BLaER1 treated with 17β-estradiol and CSF1 and Interleukin-3, amounts not matched to agents 10 nM and 100 nM (cell line): ENCODE measurements around the gene CNTRL.
"Not testable (repeated sequence)": the region's sequence is repeated elsewhere in the genome, so short reads cannot be mapped to it uniquely, and the experiment has no call there.

Experiments used
- H3K27ac ChIP-seq, 11 experiments: shearing (Covaris generic); formaldehyde crosslinking; 2 replicates each; pipeline ENCODE4 v1.8.1; 2022
- H3K27me3 ChIP-seq, 11 experiments: shearing (Covaris generic); formaldehyde crosslinking; 2 replicates each; pipeline ENCODE4 v1.8.1; 2022
- H3K36me3 ChIP-seq, 11 experiments: shearing (Covaris generic); formaldehyde crosslinking; 2 replicates each; pipeline ENCODE4 v1.8.1; 2022
- H3K4me1 ChIP-seq, 10 experiments: shearing (Covaris generic); formaldehyde crosslinking; 2 replicates each; pipeline ENCODE4 v1.8.1; 2022
- H3K4me2 ChIP-seq, 11 experiments: shearing (Covaris generic); formaldehyde crosslinking; 2 replicates each; pipeline ENCODE4 v1.8.1; 2022
- H3K4me3 ChIP-seq, 10 experiments: shearing (Covaris generic); formaldehyde crosslinking; 2 replicates each; pipeline ENCODE4 v1.8.1; 2022
- H3K9ac ChIP-seq, 11 experiments: shearing (Covaris generic); formaldehyde crosslinking; 2 replicates each; pipeline ENCODE4 v1.8.1; 2022
- H3K9me3 ChIP-seq, 11 experiments: shearing (Covaris generic); formaldehyde crosslinking; replicated peaks in 1 of 11; 2 replicates each; pipeline ENCODE4 v1.8.1; 2022
- H4K20me1 ChIP-seq, 11 experiments: shearing (Covaris generic); formaldehyde crosslinking; 2 replicates each; pipeline ENCODE4 v1.8.1; 2022
- Cebpa-rat ChIP-seq, 11 experiments: shearing (Covaris generic); IDR thresholded peaks; 2 replicates each; pipeline ENCODE4 v1.8.1; 2022

The CNTRL gene

GRCh38 chr9:121173501-121173900, 98.7 kb downstream of the CNTRL start:
- Histone ChIP-seq H3K27me3 (no peaks in the 10 kb centered on the region), H3K4me1 (no peaks in the 10 kb centered on the region), H3K9me3 (no peaks in the 10 kb centered on the region), H3K27ac (no peak overlapping the region), H3K4me2 (no peak overlapping the region), H3K36me3 (peaks cover 92 to 100% (median 100%) of the 10 kb centered on the region in 11 experiments), H3K4me3 (no peak overlapping the region), H3K9ac (no peak overlapping the region), H4K20me1 (peaks cover 4 to 17% (median 10%) of the 10 kb centered on the region in 11 experiments; a peak in 11 of 22 replicates)
- no peak for TF ChIP-seq Cebpa-rat (IDR thresholded peaks at IDR 0.05)

GRCh38 chr9:121178676-121179372, 104.1 kb downstream of the CNTRL start:
- H3K4me2 ChIP-seq = no peak overlapping the region
- H3K27ac ChIP-seq = no peak overlapping the region
- H4K20me1 ChIP-seq = peaks cover 26 to 70% (median 56%) of the 10 kb centered on the region in 11 experiments; a peak in 18 of 22 replicates
- H3K9me3 ChIP-seq = no peaks in the 10 kb centered on the region
- H3K9ac ChIP-seq = no peak overlapping the region
- peaks cover 83 to 100% (median 92%) of the 10 kb centered on the region in 11 experiments for H3K36me3 ChIP-seq
- no peak for TF ChIP-seq Cebpa-rat (IDR thresholded peaks at IDR 0.05)
- H3K27me3 ChIP-seq = no peaks in the 10 kb centered on the region
- no peak overlapping the region for H3K4me3 ChIP-seq
- peaks cover 17 to 21% (median 18%) of the 10 kb centered on the region in 10 experiments for H3K4me1 ChIP-seq

GRCh38 chr9:121179373-121179721, 104.6 kb downstream of the CNTRL start:
- peaks cover 26 to 76% (median 62%) of the 10 kb centered on the region in 11 experiments; a peak in 19 of 22 replicates for H4K20me1 ChIP-seq
- peaks cover 83 to 100% (median 92%) of the 10 kb centered on the region in 11 experiments for H3K36me3 ChIP-seq
- H3K9me3 ChIP-seq, H3K4me2 ChIP-seq, H3K27ac ChIP-seq, H3K27me3 ChIP-seq, H3K4me3 ChIP-seq, H3K9ac ChIP-seq: not testable (repeated sequence)
- H3K4me1 ChIP-seq = peaks cover 20 to 26% (median 24%) of the 10 kb centered on the region in 10 experiments

- no peak overlapping the region for H3K27ac ChIP-seq
- TF ChIP-seq Cebpa-rat (IDR thresholded peaks at IDR 0.05) = no peak
- no peaks in the 10 kb centered on the region for H3K9me3 ChIP-seq
- no peaks in the 10 kb centered on the region for H3K27me3 ChIP-seq
- H3K4me3 ChIP-seq = no peak overlapping the region
- peaks cover 30 to 83% (median 69%) of the 10 kb centered on the region in 11 experiments; a peak in 19 of 22 replicates for H4K20me1 ChIP-seq
- peaks cover 76 to 100% (median 91%) of the 10 kb centered on the region in 11 experiments for H3K36me3 ChIP-seq
- peaks cover 21 to 31% (median 25%) of the 10 kb centered on the region in 10 experiments for H3K4me1 ChIP-seq
- H3K9ac ChIP-seq = no peak overlapping the region
- no peak overlapping the region for H3K4me2 ChIP-seq
Measured at GRCh38 chr9:121179930-121180681, 105.4 kb downstream of the CNTRL start.

- peak overlapping the region in 8 of 11 experiments; percentile 8 to 61 (median 46); a peak in 10 of 22 replicates for H3K4me2 ChIP-seq
- no peaks in the 10 kb centered on the region for H3K9me3 ChIP-seq
- no peak overlapping the region for H3K27ac ChIP-seq
- H4K20me1 ChIP-seq = peaks cover 35 to 99% (median 81%) of the 10 kb centered on the region in 11 experiments; a peak in 19 of 22 replicates
- H3K36me3 ChIP-seq = peaks cover 78 to 100% (median 91%) of the 10 kb centered on the region in 11 experiments
- peaks cover 23 to 45% (median 31%) of the 10 kb centered on the region in 10 experiments for H3K4me1 ChIP-seq
- H3K27me3 ChIP-seq = no peaks in the 10 kb centered on the region
- no peak overlapping the region for H3K9ac ChIP-seq
- H3K4me3 ChIP-seq = no peak overlapping the region
- TF ChIP-seq Cebpa-rat (IDR thresholded peaks at IDR 0.05) = no peak
Measured at GRCh38 chr9:121182101-121182836, 107.5 kb downstream of the CNTRL start.

GRCh38 chr9:121182989-121183388, 108.2 kb downstream of the CNTRL start:
- H3K36me3 ChIP-seq = peaks cover 72 to 100% (median 87%) of the 10 kb centered on the region in 11 experiments
- no peak for TF ChIP-seq Cebpa-rat (IDR thresholded peaks at IDR 0.05)
- H3K27me3 ChIP-seq = no peaks in the 10 kb centered on the region
- H3K9ac ChIP-seq = peak overlapping the region in 1 of 11 experiments; percentile 36; a peak in 1 of 22 replicates
- H3K4me1 ChIP-seq = peaks cover 23 to 45% (median 31%) of the 10 kb centered on the region in 10 experiments
- no peaks in the 10 kb centered on the region for H3K9me3 ChIP-seq
- peak overlapping the region in 2 of 11 experiments; percentile 0 to 11; a peak in 2 of 22 replicates for H3K27ac ChIP-seq
- H3K4me2 ChIP-seq = peak overlapping the region; percentile 8 to 61 (median 38); a peak in 18 of 22 replicates
- H4K20me1 ChIP-seq = peaks cover 35 to 100% (median 88%) of the 10 kb centered on the region in 11 experiments; a peak in 19 of 22 replicates
- no peak overlapping the region for H3K4me3 ChIP-seq

- H3K36me3 ChIP-seq = peaks cover 68 to 100% (median 83%) of the 10 kb centered on the region in 11 experiments
Measured at GRCh38 chr9:121183666-121184423, 109.1 kb downstream of the CNTRL start.

GRCh38 chr9:121184463-121184862, 109.7 kb downstream of the CNTRL start:
- Histone ChIP-seq H3K36me3 (peaks cover 67 to 100% (median 83%) of the 10 kb centered on the region in 11 experiments), H3K27ac (no peak overlapping the region), H3K9ac (no peak overlapping the region), H3K27me3 (no peaks in the 10 kb centered on the region), H3K4me3 (no peak overlapping the region), H3K4me2 (peak overlapping the region in 2 of 11 experiments; percentile 48 to 61; a peak in 2 of 22 replicates), H4K20me1 (peaks cover 35 to 100% (median 92%) of the 10 kb centered on the region in 11 experiments; a peak in 19 of 22 replicates), H3K9me3 (no peaks in the 10 kb centered on the region), H3K4me1 (peaks cover 23 to 45% (median 31%) of the 10 kb centered on the region in 10 experiments)
- TF ChIP-seq Cebpa-rat (IDR thresholded peaks at IDR 0.05) = no peak

More at GRCh38 chr9:121183666-121184423, 109.1 kb downstream of the CNTRL start:
- 0 out of 22 replicates have a peak overlapping the region, but pooled peaks of 1 of the 11 experiments have one; percentile 36 for H3K9ac ChIP-seq
- H4K20me1 ChIP-seq = peaks cover 31 to 100% (median 89%) of the 10 kb centered on the region in 11 experiments; a peak in 19 of 22 replicates
- peak overlapping the region; percentile 8 to 61 (median 38); a peak in 17 of 22 replicates for H3K4me2 ChIP-seq
- TF ChIP-seq Cebpa-rat (IDR thresholded peaks at IDR 0.05) = no peak
- peak overlapping the region in 4 of 11 experiments; percentile 0 to 11 (median 7); a peak in 3 of 22 replicates for H3K27ac ChIP-seq
- no peaks in the 10 kb centered on the region for H3K9me3 ChIP-seq
- peaks cover 23 to 45% (median 31%) of the 10 kb centered on the region in 10 experiments for H3K4me1 ChIP-seq
- H3K27me3 ChIP-seq = no peaks in the 10 kb centered on the region
- no peak overlapping the region for H3K4me3 ChIP-seq
